ENCODE data around the gene HDAC4. TPM values are rescaled to one million over a fixed set of nuclear protein-coding genes. Genes with fewer than 3 reads are reported as not detected.

Gene HDAC4
- total and polyA plus RNA-seq, 7 donors: 7.9 to 329 (median 129) TPM

DNA sequence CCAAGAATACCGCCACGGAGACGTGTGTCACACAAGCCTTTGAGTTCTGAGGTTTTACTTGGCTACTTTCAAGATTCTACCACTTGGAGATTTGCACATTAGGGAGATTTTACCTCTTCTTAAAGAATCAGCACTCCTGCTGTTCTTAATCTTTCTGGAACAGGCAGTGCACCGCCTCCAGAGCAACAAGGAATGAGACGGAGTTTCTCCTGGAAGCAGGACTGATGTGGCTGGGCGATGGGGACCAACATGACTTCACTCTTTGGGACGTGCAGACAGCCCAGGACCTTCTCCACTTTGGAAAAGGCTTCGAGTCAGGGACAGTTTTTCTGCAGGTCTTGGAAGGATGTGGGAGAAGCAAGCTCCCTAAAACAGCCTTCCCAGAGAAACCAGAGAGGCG lies 255.2 kb downstream of the HDAC4 start:
- TF ChIP-seq, protein P1, sequence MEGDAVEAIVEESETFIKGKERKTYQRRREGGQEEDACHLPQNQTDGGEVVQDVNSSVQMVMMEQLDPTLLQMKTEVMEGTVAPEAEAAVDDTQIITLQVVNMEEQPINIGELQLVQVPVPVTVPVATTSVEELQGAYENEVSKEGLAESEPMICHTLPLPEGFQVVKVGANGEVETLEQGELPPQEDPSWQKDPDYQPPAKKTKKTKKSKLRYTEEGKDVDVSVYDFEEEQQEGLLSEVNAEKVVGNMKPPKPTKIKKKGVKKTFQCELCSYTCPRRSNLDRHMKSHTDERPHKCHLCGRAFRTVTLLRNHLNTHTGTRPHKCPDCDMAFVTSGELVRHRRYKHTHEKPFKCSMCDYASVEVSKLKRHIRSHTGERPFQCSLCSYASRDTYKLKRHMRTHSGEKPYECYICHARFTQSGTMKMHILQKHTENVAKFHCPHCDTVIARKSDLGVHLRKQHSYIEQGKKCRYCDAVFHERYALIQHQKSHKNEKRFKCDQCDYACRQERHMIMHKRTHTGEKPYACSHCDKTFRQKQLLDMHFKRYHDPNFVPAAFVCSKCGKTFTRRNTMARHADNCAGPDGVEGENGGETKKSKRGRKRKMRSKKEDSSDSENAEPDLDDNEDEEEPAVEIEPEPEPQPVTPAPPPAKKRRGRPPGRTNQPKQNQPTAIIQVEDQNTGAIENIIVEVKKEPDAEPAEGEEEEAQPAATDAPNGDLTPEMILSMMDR (IDR thresholded peaks at IDR 0.05): no peak
- intact Hi-C loops (cut with DNase I): loop anchor here in 1 of 2 donors (10.0 kb wide), 1 partner anchor 249 kb away; no protein-coding TSS in a partner anchor
- DNase-seq: no peak

DNA sequence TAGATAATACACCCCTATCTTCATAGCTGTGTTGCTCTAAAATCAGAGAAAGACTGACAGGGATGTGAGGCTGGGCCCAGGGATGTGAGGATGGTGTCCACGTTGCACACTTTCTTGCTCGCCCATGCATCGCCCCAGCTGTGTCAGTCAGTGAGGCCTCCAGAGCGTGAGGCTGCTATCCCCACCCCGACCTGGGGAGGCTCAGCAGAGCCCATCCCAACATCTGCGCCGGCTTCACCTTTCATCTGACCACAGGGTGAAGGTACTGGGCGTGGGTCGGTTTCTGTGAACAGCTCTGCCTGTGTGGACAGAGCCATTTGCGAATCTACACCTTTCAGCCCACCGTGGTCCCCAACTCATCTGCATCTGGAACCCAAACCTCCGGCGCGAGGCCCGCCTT lies 255.7 kb downstream of the HDAC4 start:
- H3K4me1 ChIP-seq: no peaks in the 10 kb centered on the region
- H3K4me3 ChIP-seq: no peak overlapping the region
- peaks cover 0 to 94% of the 10 kb centered on the region in 2 donors for H3K36me3 ChIP-seq (ENCODE audit: insufficient read depth in 1 of 2, low read depth in 1 of 2)
- intact Hi-C loops (cut with DNase I): loop anchor here in 1 of 2 donors (10.0 kb wide), 1 partner anchor 250 kb away; no protein-coding TSS in a partner anchor
- TF ChIP-seq, protein P1 (IDR thresholded peaks at IDR 0.05): no peak
- no peak for DNase-seq
- peak overlapping the region; percentile 16 for H3K27ac ChIP-seq
- peak in 1 of 4 donors; percentile 17 for ATAC-seq
- H3K27me3 ChIP-seq (ENCODE audit: insufficient read depth in 3 of 3, low read length in 2 of 3): no peaks in the 10 kb centered on the region
- 94 to 96% (median 94%) methylated on average over 15 of the region's 15 CpGs for WGBS, 3 donors
- H3K9me3 ChIP-seq: no peaks in the 10 kb centered on the region

More for the DNA sequence above, 255.2 kb downstream of the HDAC4 start:
- WGBS, 3 donors: 79 to 84% (median 82%) methylated on average over 9 of the region's 9 CpGs
- peaks cover 0 to 90% of the 10 kb centered on the region in 2 donors for H3K36me3 ChIP-seq (ENCODE audit: insufficient read depth in 1 of 2, low read depth in 1 of 2)
- H3K4me1 ChIP-seq: no peaks in the 10 kb centered on the region
- H3K27ac ChIP-seq: peak overlapping the region; percentile 16
- no peaks in the 10 kb centered on the region for H3K9me3 ChIP-seq
- no peak for ATAC-seq
- no peak overlapping the region for H3K4me3 ChIP-seq
- H3K27me3 ChIP-seq (ENCODE audit: insufficient read depth in 3 of 3, low read length in 2 of 3): no peaks in the 10 kb centered on the region

DNA sequence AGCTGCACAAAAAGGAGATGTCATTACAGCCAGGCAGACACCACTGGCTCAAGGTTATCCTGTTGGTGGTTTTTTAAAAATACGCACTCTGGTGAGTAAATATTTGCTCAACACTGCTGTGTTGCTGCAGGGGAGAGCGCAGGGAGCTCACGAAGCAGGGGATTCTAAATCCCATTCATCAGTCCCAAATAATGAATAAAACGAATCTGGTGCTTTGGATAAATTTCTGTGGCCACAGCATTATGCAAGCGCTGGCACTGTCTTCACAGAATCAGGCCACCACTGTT lies 256.2 kb downstream of the HDAC4 start:
- Histone ChIP-seq H3K27me3 (ENCODE audit: insufficient read depth in 3 of 3, low read length in 2 of 3) (no peaks in the 10 kb centered on the region), H3K9me3 (no peaks in the 10 kb centered on the region), H3K4me1 (no peaks in the 10 kb centered on the region), H3K36me3 (ENCODE audit: insufficient read depth in 1 of 2, low read depth in 1 of 2) (peaks cover 0 to 95% of the 10 kb centered on the region in 2 donors), H3K4me3 (no peak overlapping the region), H3K27ac (no peak overlapping the region)
- DNase-seq (no peak), ATAC-seq (no peak)
- intact Hi-C loops (cut with DNase I): loop anchor here in 1 of 2 donors (10.0 kb wide), 1 partner anchor 250 kb away; no protein-coding TSS in a partner anchor
- WGBS, 3 donors: 94 to 98% (median 97%) methylated on average over 5 of the region's 5 CpGs
- TF ChIP-seq, protein P1 (IDR thresholded peaks at IDR 0.05): no peak

DNA sequence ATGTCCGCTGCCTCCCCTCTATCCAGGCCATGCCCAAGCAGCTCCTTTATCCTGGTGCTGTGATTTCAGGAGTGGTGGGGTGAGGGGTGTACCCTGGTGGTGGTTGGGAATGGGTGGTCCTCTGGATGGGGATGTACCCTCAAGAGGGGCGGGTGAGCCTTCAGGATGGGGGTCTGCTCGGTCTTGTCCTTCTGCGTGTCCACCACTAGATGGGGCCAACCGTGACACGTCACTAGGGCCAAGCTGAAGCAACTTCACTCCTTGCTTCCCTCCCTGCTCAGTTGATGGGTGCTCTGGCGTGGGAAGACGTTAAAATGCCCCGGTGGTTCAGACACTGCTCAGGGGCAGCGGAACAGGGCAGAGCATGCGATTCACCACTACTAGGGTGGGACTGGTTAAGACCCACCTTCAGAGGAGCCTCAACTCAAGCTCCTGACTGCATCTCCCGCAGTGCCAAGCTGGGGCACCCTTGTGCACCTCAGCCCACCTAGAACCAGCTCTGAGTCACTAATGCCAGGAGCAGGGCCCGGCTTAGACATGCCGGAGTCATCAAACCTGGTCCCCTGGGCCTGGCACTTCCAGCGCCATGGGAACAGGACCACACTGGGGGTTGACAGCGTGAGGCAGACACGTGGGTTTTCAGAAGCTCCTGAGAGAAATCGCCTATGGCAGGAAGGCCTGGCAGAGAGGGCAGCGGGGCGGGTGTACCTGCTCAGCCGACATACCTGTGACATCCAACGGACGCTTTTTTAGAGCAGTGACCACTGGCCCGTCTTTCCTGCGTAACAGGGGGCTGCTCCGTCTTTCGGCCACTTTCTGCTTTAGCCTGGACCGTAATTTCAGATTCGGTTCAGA lies 256.7 kb downstream of the HDAC4 start:
- 78 to 84% (median 80%) methylated on average over 29 of the region's 29 CpGs for WGBS, 3 donors
- Histone ChIP-seq H3K4me1 (no peaks in the 10 kb centered on the region), H3K27ac (no peak overlapping the region), H3K9me3 (no peaks in the 10 kb centered on the region), H3K36me3 (ENCODE audit: insufficient read depth in 1 of 2, low read depth in 1 of 2) (peaks cover 0 to 95% of the 10 kb centered on the region in 2 donors), H3K27me3 (ENCODE audit: insufficient read depth in 3 of 3, low read length in 2 of 3) (no peaks in the 10 kb centered on the region), H3K4me3 (no peak overlapping the region)
- DNase-seq: peak in 1 of 2 donors; percentile 72
- ATAC-seq: peak; percentile 46 to 78 (median 70)
- intact Hi-C loops (cut with DNase I): loop anchor here in 1 of 2 donors (10.0 kb wide), 1 partner anchor 251 kb away; no protein-coding TSS in a partner anchor
- TF ChIP-seq, protein P1 (IDR thresholded peaks at IDR 0.05): peak; percentile 55

Measured in psoas muscle (tissue), 8 donors.